HuH-7.5 (cell line): ENCODE measurements around the gene DAB2.
A peak's percentile ranks its signal among the peaks of the same experiment; 100 is the strongest.

ENCODE experiments used
- DNase-seq: peaks from one replicate; pipeline ENCODE4 v3.0.0; 2011; ENCODE audit warnings: low spot score

Gene DAB2

GRCh38 chr5:39447968-39448367 is 23.2 kb upstream of the DAB2 start:
- no peak for DNase-seq

GRCh38 chr5:39447059-39447458 is 22.3 kb upstream of the DAB2 start:
- DNase-seq, result no peak

GRCh38 chr5:39446231-39446630 is 21.5 kb upstream of the DAB2 start:
- DNase-seq, result no peak

GRCh38 chr5:39443911-39444310 is 19.1 kb upstream of the DAB2 start:
- no peak for DNase-seq

GRCh38 chr5:39442991-39443390 is 18.2 kb upstream of the DAB2 start:
- DNase-seq, result no peak

GRCh38 chr5:39441838-39442237 is 17.1 kb upstream of the DAB2 start:
- no peak for DNase-seq

- no peak for DNase-seq
These were observed 16.3 kb upstream of the DAB2 start for GRCh38 chr5:39440958-39441624.

GRCh38 chr5:39440192-39440957 is 15.6 kb upstream of the DAB2 start:
- DNase-seq, result no peak

GRCh38 chr5:39439582-39440162 is 14.9 kb upstream of the DAB2 start:
- no peak for DNase-seq

GRCh38 chr5:39437467-39437866 is 12.7 kb upstream of the DAB2 start:
- DNase-seq, result peak; percentile 47

- DNase-seq, result no peak
These were observed 9.1 kb upstream of the DAB2 start for GRCh38 chr5:39433848-39434247.

- no peak for DNase-seq
These were observed 8.1 kb upstream of the DAB2 start for GRCh38 chr5:39432696-39433530.

- no peak for DNase-seq
These were observed 5.7 kb upstream of the DAB2 start for GRCh38 chr5:39430461-39430860.

GRCh38 chr5:39428640-39429039 is 3.9 kb upstream of the DAB2 start:
- DNase-seq, result no peak

- no peak for DNase-seq
These were observed 2.9 kb upstream of the DAB2 start for GRCh38 chr5:39427633-39428032.

- no peak for DNase-seq
These were observed 2.4 kb upstream of the DAB2 start for GRCh38 chr5:39427229-39427628.

- no peak for DNase-seq
These were observed 1.9 kb upstream of the DAB2 start for GRCh38 chr5:39426746-39427105.

GRCh38 chr5:39426051-39426745 is 1.4 kb upstream of the DAB2 start:
- DNase-seq, result no peak

- no peak for DNase-seq
These were observed 1.4 kb downstream of the DAB2 start for GRCh38 chr5:39423331-39423751.

- no peak for DNase-seq
These were observed 2.0 kb downstream of the DAB2 start for GRCh38 chr5:39422728-39423285.

GRCh38 chr5:39422036-39422606 is 2.7 kb downstream of the DAB2 start:
- no peak for DNase-seq
